Endothelial cell of umbilical vein (primary cell): Measurements from ENCODE around the gene GADD45GIP1. TPM values are rescaled to one million over a fixed set of nuclear protein-coding genes. Genes with fewer than 3 reads are reported as not detected.

Source experiments
- BruUV-seq: library from RNA; stranded (reverse); fragments of 400-500 nt; replicated peaks from 2 replicates; lab custom pipeline; 2021; lab: Mats Ljungman, UMichigan
- CTCF ChIA-PET: fragments of 300-600, 350-600 bp; sonication (Branson Sonifier 250); formaldehyde crosslinking; loops from one replicate; lab custom pipeline; 2021; ENCODE audit warnings: antibody characterized with exemption, inconsistent platforms; lab: Charles Lee
- POLR2A ChIA-PET: fragments of 300-600, 350-600 bp; sonication (Branson Sonifier 250); formaldehyde crosslinking; loops from one replicate; lab custom pipeline; 2021; ENCODE audit warnings: antibody characterized with exemption, inconsistent platforms; lab: Charles Lee
- DNase-seq: peaks from one replicate; pipeline ENCODE4 v3.0.0-alpha.2; 2011; ENCODE audit warnings: low read depth, low spot score
- FAIRE-seq: peaks from 2 replicates; lab custom pipeline; 2011; peaks lifted over from hg19 to GRCh38; lab: Jason Lieb, UNC
- H2AFZ ChIP-seq: 2 replicates; pipeline ENCODE4 v1.6.0; 2012; ENCODE audit warnings: low read depth, low read length, control low read depth, inconsistent platforms
- H3K27ac ChIP-seq: 2 replicates; pipeline ENCODE4 v1.5.1; 2011; ENCODE audit warnings: low read depth, mild to moderate bottlenecking, control low read depth, low read length, moderate library complexity; ENCODE audit not compliant: insufficient read depth
- H3K27me3 ChIP-seq, 2 experiments: 2 replicates each; pipeline versions ENCODE4 v1.6.0 to v1.6.1; 2011; ENCODE audit warnings: low read length in 2 of 2, mixed read lengths in 1 of 2; ENCODE audit not compliant: control insufficient read depth in 2 of 2, insufficient read depth in 2 of 2
- H3K36me3 ChIP-seq, 2 experiments: 2 replicates in 1 of 2; 3 replicates in 1 of 2; pipeline ENCODE4 v1.5.1; 2011; ENCODE audit warnings: low read length in 2 of 2, mild to moderate bottlenecking in 1 of 2, moderate library complexity in 1 of 2; ENCODE audit not compliant: control insufficient read depth in 2 of 2, insufficient read depth in 2 of 2; ENCODE audit errors: extremely low read depth in 1 of 2
- H3K4me1 ChIP-seq: 3 replicates; pipeline ENCODE4 v1.5.1; 2011; ENCODE audit warnings: mild to moderate bottlenecking, low read length; ENCODE audit not compliant: control insufficient read depth, insufficient read depth; ENCODE audit errors: extremely low read depth
- H3K4me2 ChIP-seq: 2 replicates; pipeline ENCODE4 v1.6.1; 2011; ENCODE audit warnings: low read length, control low read depth, mixed read lengths; ENCODE audit not compliant: insufficient read depth
- H3K4me3 ChIP-seq, 3 experiments: fragments of 200-600 bp in 1 of 3; sonication (generic), shearing (Covaris generic) in 1 of 3; replicated peaks in 1 of 3; 2 replicates each; pipeline ENCODE4 v1.5.1; 2011 to 2016; ENCODE audit warnings: control low read depth in 3 of 3, low read length in 3 of 3, mild to moderate bottlenecking in 2 of 3, inconsistent platforms in 1 of 3, low read depth in 1 of 3, moderate library complexity in 1 of 3; ENCODE audit not compliant: insufficient read depth in 1 of 3
- H3K79me2 ChIP-seq: 2 replicates; pipeline ENCODE4 v1.6.0; 2012; ENCODE audit warnings: low read length, inconsistent platforms; ENCODE audit not compliant: control insufficient read depth, insufficient read depth
- H3K9ac ChIP-seq: replicated peaks from 2 replicates; pipeline ENCODE3; 2011; ENCODE audit warnings: low read length, control low read depth; ENCODE audit not compliant: insufficient read depth; ENCODE audit errors: extremely low read depth
- H3K9me1 ChIP-seq: replicated peaks from 3 replicates; pipeline ENCODE4 v1.6.0; 2011; ENCODE audit warnings: mild to moderate bottlenecking, low read length; ENCODE audit not compliant: control insufficient read depth, insufficient read depth; ENCODE audit errors: extremely low read depth
- H3K9me3 ChIP-seq: replicated peaks from 2 replicates; pipeline ENCODE4 v1.5.1; 2012; ENCODE audit warnings: low read length, inconsistent platforms; ENCODE audit not compliant: control insufficient read depth, insufficient read depth
- H4K20me1 ChIP-seq: replicated peaks from 2 replicates; pipeline ENCODE3; 2011; ENCODE audit warnings: mild to moderate bottlenecking, low read length; ENCODE audit not compliant: control insufficient read depth, insufficient read depth; ENCODE audit errors: extremely low read depth
- EZH2 ChIP-seq: IDR thresholded peaks from 2 replicates; pipeline ENCODE4 v1.6.1; 2012; ENCODE audit warnings: borderline replicate concordance, low read depth, mild to moderate bottlenecking, moderate library complexity, low read length, inconsistent platforms; ENCODE audit not compliant: severe bottlenecking
- FOS ChIP-seq: IDR thresholded peaks from 2 replicates; pipeline ENCODE4 v1.6.1; 2011; ENCODE audit warnings: mild to moderate bottlenecking, low read length, moderate library complexity, borderline replicate concordance; ENCODE audit not compliant: insufficient read depth
- GATA2 ChIP-seq: IDR thresholded peaks from 2 replicates; pipeline ENCODE4 v1.7.0; 2011; ENCODE audit warnings: low read depth, mild to moderate bottlenecking, moderate library complexity, mixed read lengths, low read length; ENCODE audit not compliant: insufficient read length, insufficient read depth
- JUN ChIP-seq: IDR thresholded peaks from 2 replicates; pipeline ENCODE4 v1.6.1; 2011; ENCODE audit warnings: borderline replicate concordance, low read depth; ENCODE audit not compliant: insufficient read length, insufficient read depth
- MYC ChIP-seq: IDR thresholded peaks from one replicate; pipeline ENCODE4 v1.6.1; 2011; ENCODE audit warnings: mild to moderate bottlenecking, low read depth, low read length
- POLR2A ChIP-seq: IDR thresholded peaks from 2 replicates; pipeline ENCODE4 v1.6.1; 2012; ENCODE audit warnings: low read depth, mild to moderate bottlenecking, control low read depth, low read length
- POLR2AphosphoS5 ChIP-seq: IDR thresholded peaks from 2 replicates; pipeline ENCODE4 v1.6.1; 2012; ENCODE audit warnings: low read depth, mild to moderate bottlenecking, control low read depth, low read length, moderate library complexity; ENCODE audit not compliant: insufficient read depth
- dilution Hi-C: fragments of 300-500 bp; cut with MboI; formaldehyde crosslinking; loops from one replicate; pipeline ENCODE4 v1.15.0; 2019; ENCODE audit warnings: low sequenced_read_pairs; ENCODE audit not compliant: extremely low pct_ligation_motif_present
- intact Hi-C: fragments of 100-400 bp; cut with micrococcal nuclease; formaldehyde crosslinking; loops from one replicate; pipeline ENCODE4 v1.10.0; 2022
- polyA plus RNA-seq, 4 experiments: library from polyadenylated mRNA; depleted of rRNA in 3 of 4; stranded (reverse) in 3 of 4; unstranded in 1 of 4; fragments of >200 nt; gene quantifications; 2 replicates each; pipeline versions ENCODE4 v1.2.1 to v1.2.3, GENCODE V29; 2011 to 2012; ENCODE audit warnings: missing spikeins in 1 of 4
- total RNA-seq: library from RNA; stranded (reverse); gene quantifications from 2 replicates; pipeline ENCODE4 v1.2.3, GENCODE V29; 2021
- TF ChIP-seq, protein P1 (sequence below), 2 donors: IDR thresholded peaks; 1 replicate in 1 of 2; 2 replicates in 1 of 2; pipeline ENCODE4 v1.5.1; 2011; ENCODE audit warnings: low read length in 2 of 2, mild to moderate bottlenecking in 2 of 2, moderate library complexity in 2 of 2, control low read depth in 1 of 2, inconsistent platforms in 1 of 2, low read depth in 1 of 2; ENCODE audit not compliant: insufficient read depth in 1 of 2; ENCODE audit errors: extremely low read depth in 1 of 2
- TF ChIP-seq, protein P2 (sequence below): IDR thresholded peaks from 2 replicates; pipeline ENCODE4 v1.6.1; 2011; ENCODE audit not compliant: insufficient read depth, insufficient read length

GADD45GIP1 gene
- total and polyA plus RNA-seq, 2 donors (not counting 3 experiments of a cell fraction or from before 2014, with no cell fraction given): 32.8 to 38.3 TPM

DNA sequence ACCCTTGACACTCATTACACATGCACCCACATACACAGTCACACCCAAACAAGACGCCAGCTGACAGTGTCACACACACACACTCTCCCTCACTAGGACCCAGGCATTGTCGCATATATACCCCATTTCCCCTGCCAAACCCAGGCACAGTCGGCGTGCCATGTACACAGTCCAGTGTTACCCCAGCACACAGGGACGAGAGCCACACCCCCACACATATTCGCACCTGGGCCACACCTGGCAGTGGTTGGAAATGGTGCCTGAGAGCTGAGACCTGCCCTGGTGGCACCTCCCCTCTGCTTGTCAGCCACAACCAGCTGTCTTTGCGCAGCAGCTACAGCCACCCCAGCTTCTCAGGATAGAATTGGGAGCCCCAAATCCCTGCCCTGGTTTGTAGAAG is 47.2 kb upstream of the GADD45GIP1 start:
- ChIA-PET POLR2A (no interaction called here), CTCF (interaction anchor here (0.8 to 3.7 kb wide), 9 partner anchors 9 to 90 kb away, joined by 3 to 26 read pairs (median 5); no protein-coding TSS in a partner anchor)
- no TSS peak for BruUV-seq
- no peaks in the 10 kb centered on the region for H3K9me1 ChIP-seq
- H3K27me3 ChIP-seq: no peaks in the 10 kb centered on the region
- H4K20me1 ChIP-seq: no peaks in the 10 kb centered on the region
- H3K79me2 ChIP-seq: no peaks in the 10 kb centered on the region
- no peak overlapping the region for H3K9ac ChIP-seq
- H3K4me3 ChIP-seq: no peak overlapping the region
- dilution Hi-C loops: no loop called here
- no peak overlapping the region for H2AFZ ChIP-seq
- FAIRE-seq (no peak), DNase-seq (no peak)
- no peaks in the 10 kb centered on the region for H3K9me3 ChIP-seq
- no peaks in the 10 kb centered on the region for H3K4me1 ChIP-seq
- intact Hi-C loops: no loop called here
- TF ChIP-seq, protein P1, sequence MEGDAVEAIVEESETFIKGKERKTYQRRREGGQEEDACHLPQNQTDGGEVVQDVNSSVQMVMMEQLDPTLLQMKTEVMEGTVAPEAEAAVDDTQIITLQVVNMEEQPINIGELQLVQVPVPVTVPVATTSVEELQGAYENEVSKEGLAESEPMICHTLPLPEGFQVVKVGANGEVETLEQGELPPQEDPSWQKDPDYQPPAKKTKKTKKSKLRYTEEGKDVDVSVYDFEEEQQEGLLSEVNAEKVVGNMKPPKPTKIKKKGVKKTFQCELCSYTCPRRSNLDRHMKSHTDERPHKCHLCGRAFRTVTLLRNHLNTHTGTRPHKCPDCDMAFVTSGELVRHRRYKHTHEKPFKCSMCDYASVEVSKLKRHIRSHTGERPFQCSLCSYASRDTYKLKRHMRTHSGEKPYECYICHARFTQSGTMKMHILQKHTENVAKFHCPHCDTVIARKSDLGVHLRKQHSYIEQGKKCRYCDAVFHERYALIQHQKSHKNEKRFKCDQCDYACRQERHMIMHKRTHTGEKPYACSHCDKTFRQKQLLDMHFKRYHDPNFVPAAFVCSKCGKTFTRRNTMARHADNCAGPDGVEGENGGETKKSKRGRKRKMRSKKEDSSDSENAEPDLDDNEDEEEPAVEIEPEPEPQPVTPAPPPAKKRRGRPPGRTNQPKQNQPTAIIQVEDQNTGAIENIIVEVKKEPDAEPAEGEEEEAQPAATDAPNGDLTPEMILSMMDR (IDR thresholded peaks at IDR 0.05; ENCODE audit: extremely low read depth in 1 of 2, insufficient read depth in 1 of 2, low read depth in 1 of 2, low read length in 2 of 2): no peak
- TF ChIP-seq POLR2A (no peak), GATA2 (no peak), EZH2 (no peak), MYC (no peak), JUN (no peak), POLR2AphosphoS5 (no peak), FOS (no peak)
- TF ChIP-seq, protein P2, sequence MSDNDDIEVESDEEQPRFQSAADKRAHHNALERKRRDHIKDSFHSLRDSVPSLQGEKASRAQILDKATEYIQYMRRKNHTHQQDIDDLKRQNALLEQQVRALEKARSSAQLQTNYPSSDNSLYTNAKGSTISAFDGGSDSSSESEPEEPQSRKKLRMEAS: no peak
- H3K36me3 ChIP-seq: peaks cover 0 to 1% of the 10 kb centered on the region in 2 experiments
- H3K27ac ChIP-seq: no peak overlapping the region
- H3K4me2 ChIP-seq: no peak overlapping the region
